MCF 10A (cell line): Measurements from ENCODE around the gene SUDS3. TPM values are rescaled to one million over a fixed set of nuclear protein-coding genes. Genes with fewer than 3 reads are reported as not detected.

ENCODE experiments used
- BruUV-seq: library from RNA; stranded (reverse); fragments of 400-500 nt; replicated peaks from 2 replicates; lab custom pipeline; 2021; lab: Mats Ljungman, UMichigan
- CTCF ChIA-PET: fragments of 300-600 bp; sonication (Branson Sonifier 250); formaldehyde crosslinking; extraction: SDS; loops from one replicate; lab custom pipeline; 2021; ENCODE audit warnings: antibody characterized with exemption, inconsistent platforms; lab: Yijun Ruan, JAX
- POLR2A ChIA-PET: fragments of 300-600, 350-650 bp; sonication (Branson Sonifier 250); formaldehyde crosslinking; extraction: SDS; loops from one replicate; lab custom pipeline; 2020; ENCODE audit warnings: antibody characterized with exemption, inconsistent platforms; lab: Yijun Ruan, JAX
- DNase-seq: peaks from one replicate; pipeline ENCODE4 v3.0.0-alpha.2; 2018; ENCODE audit not compliant: unreplicated experiment
- H3K27ac Mint-ChIP-seq: one replicate; pipeline ENCODE4 v1.8.0; 2022; ENCODE audit warnings: mild to moderate bottlenecking, low read depth, mixed read lengths; ENCODE audit not compliant: unreplicated experiment
- H3K27me3 Mint-ChIP-seq: one replicate; pipeline ENCODE4 v1.8.0; 2022; ENCODE audit warnings: mixed read lengths; ENCODE audit not compliant: insufficient read depth, unreplicated experiment
- H3K36me3 Mint-ChIP-seq: one replicate; pipeline ENCODE4 v1.8.0; 2022; ENCODE audit warnings: mild to moderate bottlenecking, moderate library complexity, mixed read lengths; ENCODE audit not compliant: insufficient read depth, unreplicated experiment
- H3K4me1 Mint-ChIP-seq: one replicate; pipeline ENCODE4 v1.8.0; 2022; ENCODE audit warnings: mixed read lengths; ENCODE audit not compliant: insufficient read depth, unreplicated experiment
- H3K4me3 Mint-ChIP-seq: one replicate; pipeline ENCODE4 v1.8.0; 2022; ENCODE audit warnings: mild to moderate bottlenecking, moderate library complexity, mixed read lengths; ENCODE audit not compliant: unreplicated experiment
- H3K9me3 Mint-ChIP-seq: one replicate; pipeline ENCODE4 v1.8.0; 2022; ENCODE audit warnings: mixed read lengths; ENCODE audit not compliant: unreplicated experiment
- intact Hi-C: fragments of 100-400 bp; cut with micrococcal nuclease; formaldehyde crosslinking; loops from 2 replicates; pipeline ENCODE4 v1.14.1; 2022
- total RNA-seq: library from RNA; stranded (reverse); gene quantifications from 2 replicates; pipeline ENCODE4 v1.2.3, GENCODE V29; 2022
- TF ChIP-seq, protein P1 (sequence below): fragments of 200-600 bp; IDR thresholded peaks from one replicate; pipeline ENCODE4 v1.8.0; 2022; ENCODE audit warnings: antibody characterized with exemption, mild to moderate bottlenecking; ENCODE audit not compliant: unreplicated experiment

Gene SUDS3
- total RNA-seq, 1 experiment from 2014 or later = 19.6 TPM

DNA sequence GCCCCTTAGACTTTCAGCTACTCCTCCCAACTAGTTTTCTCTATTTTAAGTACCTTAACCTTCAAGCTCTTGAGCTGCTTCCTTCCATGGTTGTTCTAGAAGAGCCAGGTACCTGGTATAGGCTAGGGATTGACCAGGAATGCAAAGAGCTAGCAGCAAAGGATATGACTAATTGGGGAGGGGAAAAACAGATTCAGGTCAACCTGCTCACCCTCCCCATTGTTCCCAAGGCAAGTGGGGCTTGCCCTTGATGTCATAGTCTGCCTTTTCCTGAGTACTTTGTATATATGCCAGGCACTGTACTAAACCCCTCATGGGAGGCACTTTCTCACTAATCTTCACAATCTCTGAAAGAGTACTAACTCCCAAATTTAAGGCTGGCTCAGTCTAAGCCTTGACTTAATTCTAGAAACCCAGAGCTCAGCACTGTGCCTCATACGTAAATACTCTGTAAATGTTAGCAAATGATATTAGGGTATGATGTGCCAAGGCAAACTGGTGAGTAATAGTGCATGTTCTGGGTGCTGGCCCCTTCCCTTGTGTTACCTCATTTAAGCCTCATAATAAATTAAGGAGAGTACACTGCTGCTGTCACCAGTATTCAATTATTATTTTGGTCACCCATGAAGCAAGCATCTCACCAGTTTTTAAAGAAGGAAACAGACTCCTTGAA, 42.2 kb downstream of the SUDS3 start:
- Mint-ChIP-seq H3K4me1 (peaks cover 15% of the 10 kb centered on the region), H3K9me3 (no peaks in the 10 kb centered on the region), H3K27ac (peak overlapping the region; percentile 49), H3K4me3 (no peak overlapping the region), H3K27me3 (no peaks in the 10 kb centered on the region), H3K36me3 (peaks cover 32% of the 10 kb centered on the region)
- POLR2A ChIA-PET = no interaction called here
- CTCF ChIA-PET = interaction anchor here (1.1 to 1.9 kb wide), 4 partner anchors 13 to 1129 kb away, joined by 3 to 6 read pairs (median 3); no protein-coding TSS in a partner anchor
- intact Hi-C loops = no loop called here
- peak; percentile 50 for DNase-seq
- TF ChIP-seq, protein P1, sequence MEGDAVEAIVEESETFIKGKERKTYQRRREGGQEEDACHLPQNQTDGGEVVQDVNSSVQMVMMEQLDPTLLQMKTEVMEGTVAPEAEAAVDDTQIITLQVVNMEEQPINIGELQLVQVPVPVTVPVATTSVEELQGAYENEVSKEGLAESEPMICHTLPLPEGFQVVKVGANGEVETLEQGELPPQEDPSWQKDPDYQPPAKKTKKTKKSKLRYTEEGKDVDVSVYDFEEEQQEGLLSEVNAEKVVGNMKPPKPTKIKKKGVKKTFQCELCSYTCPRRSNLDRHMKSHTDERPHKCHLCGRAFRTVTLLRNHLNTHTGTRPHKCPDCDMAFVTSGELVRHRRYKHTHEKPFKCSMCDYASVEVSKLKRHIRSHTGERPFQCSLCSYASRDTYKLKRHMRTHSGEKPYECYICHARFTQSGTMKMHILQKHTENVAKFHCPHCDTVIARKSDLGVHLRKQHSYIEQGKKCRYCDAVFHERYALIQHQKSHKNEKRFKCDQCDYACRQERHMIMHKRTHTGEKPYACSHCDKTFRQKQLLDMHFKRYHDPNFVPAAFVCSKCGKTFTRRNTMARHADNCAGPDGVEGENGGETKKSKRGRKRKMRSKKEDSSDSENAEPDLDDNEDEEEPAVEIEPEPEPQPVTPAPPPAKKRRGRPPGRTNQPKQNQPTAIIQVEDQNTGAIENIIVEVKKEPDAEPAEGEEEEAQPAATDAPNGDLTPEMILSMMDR = no peak
- BruUV-seq = no TSS peak

DNA sequence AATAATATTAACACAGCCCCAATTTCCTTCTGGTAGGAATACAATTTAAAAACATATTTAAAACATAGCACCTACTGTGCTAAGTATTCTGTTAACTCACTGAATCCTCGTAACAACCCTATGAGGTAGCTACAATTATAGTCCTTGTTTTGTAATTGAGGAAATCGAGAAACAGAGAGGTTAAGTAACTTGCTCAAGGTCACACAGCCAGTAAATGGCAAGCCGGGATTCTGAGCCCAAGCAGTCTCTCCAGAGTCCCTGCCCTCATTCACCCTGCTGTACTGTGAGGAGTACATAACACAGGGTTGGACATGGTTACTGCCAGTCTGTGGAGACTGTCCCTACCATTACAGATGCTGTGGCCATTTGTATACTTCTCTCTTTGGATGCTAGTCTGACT, 44.3 kb downstream of the SUDS3 start:
- H3K27me3 Mint-ChIP-seq = no peaks in the 10 kb centered on the region
- TF ChIP-seq, protein P1 = no peak
- H3K9me3 Mint-ChIP-seq = peaks cover 5% of the 10 kb centered on the region
- H3K36me3 Mint-ChIP-seq = peaks cover 10% of the 10 kb centered on the region
- ChIA-PET CTCF (interaction anchor here (0.6 kb wide), 2 partner anchors 13 to 376 kb away, joined by 3 to 5 read pairs; no protein-coding TSS in a partner anchor), POLR2A (interaction anchor here (0.7 kb wide), 1 partner anchor 910 kb away, joined by 4 read pairs; no protein-coding TSS in a partner anchor)
- DNase-seq = no peak
- H3K4me3 Mint-ChIP-seq = no peak overlapping the region
- H3K27ac Mint-ChIP-seq = no peak overlapping the region
- intact Hi-C loops = no loop called here
- peaks cover 21% of the 10 kb centered on the region for H3K4me1 Mint-ChIP-seq
- BruUV-seq = no TSS peak

DNA sequence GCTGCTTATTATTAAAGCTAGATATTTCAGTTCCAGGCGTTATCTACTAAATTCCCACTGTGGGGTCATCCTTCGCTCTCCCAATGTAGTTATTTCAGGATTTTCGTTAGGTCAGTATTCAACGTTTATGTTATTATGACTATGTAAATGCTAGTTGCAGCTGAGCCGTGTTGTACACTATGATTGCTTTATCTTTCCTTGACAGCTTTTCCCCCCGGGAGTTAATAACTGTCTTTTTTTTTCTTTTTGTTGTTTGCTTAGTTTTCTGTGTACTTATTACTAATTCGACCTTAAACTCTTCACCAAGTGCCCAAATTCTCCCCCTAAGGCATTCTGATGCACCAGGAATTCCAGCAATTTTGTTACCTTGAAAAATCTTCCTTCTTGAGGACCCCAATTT, 48.5 kb downstream of the SUDS3 start:
- ChIA-PET CTCF (interaction anchor here (1.1 kb wide), 1 partner anchor 1228 kb away, joined by 3 read pairs; no protein-coding TSS in a partner anchor), POLR2A (interaction anchor here (0.6 kb wide), 1 partner anchor 992 kb away, joined by 3 read pairs; no protein-coding TSS in a partner anchor)
- no peak for DNase-seq
- BruUV-seq = no TSS peak
- Mint-ChIP-seq H3K9me3 (peaks cover 6% of the 10 kb centered on the region), H3K27ac (no peak overlapping the region), H3K27me3 (no peaks in the 10 kb centered on the region), H3K36me3 (no peaks in the 10 kb centered on the region), H3K4me3 (no peak overlapping the region), H3K4me1 (peaks cover 6% of the 10 kb centered on the region)
- TF ChIP-seq, protein P1 = no peak
- intact Hi-C loops = no loop called here

DNA sequence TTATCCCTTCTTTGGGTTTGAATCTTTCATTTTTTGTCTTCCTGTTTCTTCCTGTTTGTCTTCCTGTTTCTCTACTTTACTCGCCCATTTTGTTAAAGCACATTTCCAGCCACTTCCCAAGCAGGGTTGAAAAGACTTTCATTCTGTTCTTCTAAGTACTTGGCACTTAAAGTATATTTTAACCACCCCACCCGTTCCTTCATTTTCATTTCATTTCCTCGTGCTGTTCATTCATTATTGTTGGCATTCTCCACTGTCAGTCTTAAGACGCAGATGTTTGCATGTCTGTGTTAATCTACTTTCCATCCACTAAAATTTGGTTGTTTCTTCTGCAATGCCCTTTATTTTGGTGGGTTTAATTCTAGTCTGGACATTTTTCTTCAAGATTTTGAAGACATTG, 49.0 kb downstream of the SUDS3 start:
- Mint-ChIP-seq H3K4me3 (no peak overlapping the region), H3K9me3 (peaks cover 6% of the 10 kb centered on the region), H3K36me3 (no peaks in the 10 kb centered on the region), H3K4me1 (peaks cover 6% of the 10 kb centered on the region), H3K27me3 (no peaks in the 10 kb centered on the region), H3K27ac (no peak overlapping the region)
- CTCF ChIA-PET = interaction anchor here (1.6 kb wide), 1 partner anchor 988 kb away, joined by 3 read pairs; no protein-coding TSS in a partner anchor
- intact Hi-C loops = no loop called here
- DNase-seq = no peak
- no TSS peak for BruUV-seq
- TF ChIP-seq, protein P1 = no peak
- POLR2A ChIA-PET = no interaction called here
